GM18907 (cell line): ENCODE data around the gene ITGA8.

Source experiments
- ATAC-seq: cut with Tn5 transposase; IDR thresholded peaks from one replicate; pipeline ENCODE4 v1.9.1; 2021; ENCODE audit warnings: mild to moderate bottlenecking, moderate library complexity; ENCODE audit not compliant: unreplicated experiment

The ITGA8 gene

GRCh38 chr10:15473396-15473767 is 246.3 kb downstream of the ITGA8 start:
- no peak for ATAC-seq

GRCh38 chr10:15472431-15473395 is 247.0 kb downstream of the ITGA8 start:
- no peak for ATAC-seq

GRCh38 chr10:15472008-15472407 is 247.7 kb downstream of the ITGA8 start:
- ATAC-seq: no peak

- ATAC-seq: no peak
These were observed 250.6 kb downstream of the ITGA8 start for GRCh38 chr10:15469111-15469510.

GRCh38 chr10:15464381-15464780 is 255.3 kb downstream of the ITGA8 start:
- no peak for ATAC-seq
